Osteocyte (in vitro differentiated cells): Measurements from ENCODE around the gene HEMK1. TPM values are rescaled to one million over a fixed set of nuclear protein-coding genes. Genes with fewer than 3 reads are reported as not detected.

ENCODE experiments used
- DNase-seq: peaks from one replicate; pipeline ENCODE4 v3.0.0; 2021; ENCODE audit warnings: mixed read lengths; ENCODE audit not compliant: unreplicated experiment; ENCODE audit errors: extremely low spot score
- H3K27ac Mint-ChIP-seq: one replicate; pipeline ENCODE4 v1.8.0; 2021; ENCODE audit warnings: mild to moderate bottlenecking, mixed read lengths; ENCODE audit not compliant: unreplicated experiment
- H3K27me3 Mint-ChIP-seq: one replicate; pipeline ENCODE4 v1.8.0; 2021; ENCODE audit warnings: mixed read lengths; ENCODE audit not compliant: unreplicated experiment
- H3K36me3 Mint-ChIP-seq: one replicate; pipeline ENCODE4 v1.8.0; 2021; ENCODE audit warnings: mixed read lengths; ENCODE audit not compliant: unreplicated experiment
- H3K4me1 Mint-ChIP-seq: one replicate; pipeline ENCODE4 v1.8.0; 2021; ENCODE audit warnings: mixed read lengths; ENCODE audit not compliant: unreplicated experiment
- H3K4me3 Mint-ChIP-seq: one replicate; pipeline ENCODE4 v1.8.0; 2021; ENCODE audit warnings: mild to moderate bottlenecking, moderate library complexity, mixed read lengths; ENCODE audit not compliant: unreplicated experiment
- H3K9me3 Mint-ChIP-seq: one replicate; pipeline ENCODE4 v1.8.0; 2021; ENCODE audit warnings: mixed read lengths; ENCODE audit not compliant: unreplicated experiment
- total RNA-seq: library from RNA; stranded (reverse); gene quantifications from 2 replicates; pipeline ENCODE4 v1.2.1, GENCODE V29; 2021
- TF ChIP-seq, protein P1 (sequence below): fragments of 200-600 bp; sonication (generic); IDR thresholded peaks from 2 replicates; pipeline ENCODE4 v1.5.0; 2021; ENCODE audit warnings: antibody characterized with exemption, mild to moderate bottlenecking, moderate library complexity

HEMK1 gene
- total RNA-seq, 1 donor from 2014 or later: 23.1 TPM

DNA sequence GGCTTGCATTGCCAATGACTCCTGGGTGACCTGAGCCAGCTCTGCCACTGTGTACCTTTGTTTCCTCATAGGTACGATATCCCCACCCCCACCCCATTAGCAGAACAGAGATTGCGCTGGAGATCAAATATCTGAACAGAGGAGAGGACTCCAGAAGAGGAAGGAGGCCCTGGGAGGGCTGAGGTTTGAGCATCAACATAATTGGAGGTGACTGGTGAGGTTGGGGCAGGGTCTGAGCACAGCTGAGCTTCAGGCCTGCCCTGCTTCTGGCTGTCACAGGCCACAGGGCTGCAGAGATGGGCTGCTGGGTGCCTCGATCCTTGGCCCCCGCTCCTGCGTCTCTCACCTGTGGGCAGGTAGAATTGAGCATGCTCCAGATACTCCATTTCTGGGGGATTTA lies 44.6 kb upstream of the HEMK1 start:
- H3K27ac Mint-ChIP-seq: no peak overlapping the region
- TF ChIP-seq, protein P1, sequence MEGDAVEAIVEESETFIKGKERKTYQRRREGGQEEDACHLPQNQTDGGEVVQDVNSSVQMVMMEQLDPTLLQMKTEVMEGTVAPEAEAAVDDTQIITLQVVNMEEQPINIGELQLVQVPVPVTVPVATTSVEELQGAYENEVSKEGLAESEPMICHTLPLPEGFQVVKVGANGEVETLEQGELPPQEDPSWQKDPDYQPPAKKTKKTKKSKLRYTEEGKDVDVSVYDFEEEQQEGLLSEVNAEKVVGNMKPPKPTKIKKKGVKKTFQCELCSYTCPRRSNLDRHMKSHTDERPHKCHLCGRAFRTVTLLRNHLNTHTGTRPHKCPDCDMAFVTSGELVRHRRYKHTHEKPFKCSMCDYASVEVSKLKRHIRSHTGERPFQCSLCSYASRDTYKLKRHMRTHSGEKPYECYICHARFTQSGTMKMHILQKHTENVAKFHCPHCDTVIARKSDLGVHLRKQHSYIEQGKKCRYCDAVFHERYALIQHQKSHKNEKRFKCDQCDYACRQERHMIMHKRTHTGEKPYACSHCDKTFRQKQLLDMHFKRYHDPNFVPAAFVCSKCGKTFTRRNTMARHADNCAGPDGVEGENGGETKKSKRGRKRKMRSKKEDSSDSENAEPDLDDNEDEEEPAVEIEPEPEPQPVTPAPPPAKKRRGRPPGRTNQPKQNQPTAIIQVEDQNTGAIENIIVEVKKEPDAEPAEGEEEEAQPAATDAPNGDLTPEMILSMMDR: no peak
- no peaks in the 10 kb centered on the region for H3K36me3 Mint-ChIP-seq
- no peak overlapping the region for H3K4me3 Mint-ChIP-seq
- no peaks in the 10 kb centered on the region for H3K9me3 Mint-ChIP-seq
- DNase-seq: no peak
- peaks cover 6% of the 10 kb centered on the region for H3K4me1 Mint-ChIP-seq
- H3K27me3 Mint-ChIP-seq: peaks cover 31% of the 10 kb centered on the region

DNA sequence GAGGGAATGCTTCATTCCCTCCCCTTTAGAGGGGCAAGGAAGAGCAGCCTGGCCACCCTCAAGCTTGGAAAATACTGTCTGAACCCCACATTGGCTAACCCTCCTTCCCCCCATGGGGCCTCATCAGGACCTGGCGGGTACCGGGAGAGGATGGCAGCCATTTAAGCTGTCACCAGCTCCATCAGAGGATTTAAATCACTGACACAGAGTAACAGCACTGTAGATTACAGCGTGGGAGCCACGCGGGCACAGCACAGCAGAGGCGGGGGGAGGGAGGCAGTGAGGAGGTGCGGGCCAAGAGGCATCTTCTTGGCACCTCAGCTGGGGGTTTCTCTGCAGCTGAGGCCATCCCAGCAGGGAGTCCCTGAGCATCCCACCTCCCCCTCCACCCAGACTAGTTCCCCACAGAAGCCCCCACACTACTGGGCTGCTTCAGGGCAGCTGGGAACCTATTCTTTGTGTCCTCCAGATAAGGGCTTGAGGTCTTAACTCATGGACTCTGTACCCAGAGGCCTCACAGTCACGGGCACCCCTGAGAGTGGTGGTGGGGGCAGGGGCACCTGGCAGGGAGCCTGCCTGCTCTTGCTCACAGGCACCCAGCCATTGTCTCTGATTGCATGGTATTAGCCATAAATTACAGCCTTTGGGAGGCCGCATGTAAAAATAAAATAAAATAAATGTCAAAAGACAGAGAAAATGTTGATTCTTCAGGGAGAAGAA lies 44.0 kb upstream of the HEMK1 start:
- Mint-ChIP-seq H3K27me3 (peaks cover 31% of the 10 kb centered on the region), H3K27ac (no peak overlapping the region)
- TF ChIP-seq, protein P1: no peak

GRCh38 chr3:50525987-50526386 lies 43.3 kb upstream of the HEMK1 start:
- no peaks in the 10 kb centered on the region for H3K9me3 Mint-ChIP-seq
- no peaks in the 10 kb centered on the region for H3K36me3 Mint-ChIP-seq
- H3K27me3 Mint-ChIP-seq: peaks cover 25% of the 10 kb centered on the region
- DNase-seq: no peak
- peaks cover 2% of the 10 kb centered on the region for H3K4me1 Mint-ChIP-seq
- H3K27ac Mint-ChIP-seq: no peak overlapping the region
- TF ChIP-seq, protein P1: no peak
- no peak overlapping the region for H3K4me3 Mint-ChIP-seq

More for the DNA sequence above, 44.0 kb upstream of the HEMK1 start:
- Mint-ChIP-seq H3K4me1 (peaks cover 6% of the 10 kb centered on the region), H3K4me3 (no peak overlapping the region), H3K9me3 (no peaks in the 10 kb centered on the region), H3K36me3 (no peaks in the 10 kb centered on the region)
- DNase-seq: no peak

DNA sequence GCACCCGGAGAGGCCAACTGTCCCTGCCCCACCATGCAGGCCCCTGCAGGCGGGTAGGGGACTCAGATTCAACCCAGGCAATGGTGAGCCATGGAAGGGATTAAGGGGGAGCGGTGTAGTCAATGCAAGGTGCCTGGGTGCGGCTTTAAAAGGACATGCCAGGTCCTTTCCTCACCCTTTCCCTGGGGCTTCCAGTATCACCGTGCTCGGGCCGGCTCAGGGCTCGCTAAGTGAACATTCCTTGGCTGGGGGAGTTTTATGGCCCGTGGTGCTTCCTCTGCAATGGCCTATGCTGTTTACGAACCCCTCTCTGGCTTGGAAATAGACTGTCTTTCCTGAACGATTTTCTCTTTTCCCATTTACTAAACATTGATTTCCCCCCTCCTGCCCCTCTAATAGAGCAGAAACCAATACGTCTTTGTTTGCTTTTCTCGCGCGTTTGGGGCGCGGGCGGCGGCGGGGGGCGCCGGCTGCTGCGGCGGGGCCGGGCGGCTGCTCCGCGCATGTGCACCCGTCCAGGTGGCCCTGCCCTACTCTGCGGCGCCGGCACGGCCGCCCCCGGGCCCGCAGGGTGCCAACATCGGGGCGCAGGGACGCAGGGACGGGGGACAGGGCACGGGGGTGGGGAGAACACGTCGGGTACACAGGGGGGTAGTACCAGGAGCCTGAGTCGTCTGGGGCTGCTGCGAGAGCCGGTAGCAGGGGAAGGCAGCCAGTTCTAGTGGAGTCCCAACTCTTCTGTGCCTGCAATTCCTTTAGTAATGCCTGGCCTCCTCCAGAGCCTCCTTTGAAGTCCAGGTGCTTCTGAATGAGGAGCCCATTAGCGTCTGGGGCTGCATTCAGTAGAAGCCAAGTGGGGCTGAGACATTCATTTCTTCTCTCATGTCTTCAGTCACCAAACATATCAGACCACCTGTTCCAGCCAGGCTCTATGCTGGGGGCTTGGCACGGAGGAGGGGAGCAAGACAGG lies 39.0 kb upstream of the HEMK1 start:
- Mint-ChIP-seq H3K9me3 (no peaks in the 10 kb centered on the region), H3K4me3 (no peak overlapping the region), H3K27me3 (peaks cover 11% of the 10 kb centered on the region), H3K36me3 (no peaks in the 10 kb centered on the region), H3K4me1 (peaks cover 20% of the 10 kb centered on the region), H3K27ac (no peak overlapping the region)
- TF ChIP-seq, protein P1: no peak
- no peak for DNase-seq

DNA sequence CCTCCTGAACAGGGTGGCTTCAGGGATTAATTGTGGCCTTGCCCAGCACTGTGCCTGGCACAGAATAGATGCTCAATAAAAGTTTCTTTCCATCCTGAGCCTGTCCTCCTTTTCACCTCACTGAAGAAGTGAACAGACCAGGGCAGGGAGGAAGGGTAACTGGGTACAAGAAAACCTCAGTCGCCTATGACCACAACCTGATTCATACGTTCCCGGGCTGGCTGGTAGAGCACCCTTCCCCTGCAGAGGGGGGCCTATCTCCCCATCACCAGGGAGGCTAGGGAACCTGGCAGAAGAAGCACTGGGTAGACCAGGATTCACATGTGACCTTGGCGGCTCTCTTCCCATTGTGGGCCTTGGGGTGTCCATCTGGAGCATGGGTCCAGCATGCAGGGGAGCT lies 38.1 kb upstream of the HEMK1 start:
- Mint-ChIP-seq H3K36me3 (no peaks in the 10 kb centered on the region), H3K27me3 (peaks cover 14% of the 10 kb centered on the region), H3K4me1 (peaks cover 20% of the 10 kb centered on the region), H3K27ac (no peak overlapping the region), H3K4me3 (no peak overlapping the region), H3K9me3 (no peaks in the 10 kb centered on the region)
- TF ChIP-seq, protein P1: no peak
- DNase-seq: no peak
